ENCODE results near the gene N4BP2L1.
A peak's percentile ranks its signal among the peaks of the same experiment; 100 is the strongest.

N4BP2L1 gene

GRCh38 chr13:32430018-32430747, 2.3 kb upstream of the N4BP2L1 start:
- H3K36me3 Mint-ChIP-seq (ENCODE audit: low read depth) = peaks cover 21% of the 10 kb centered on the region
- no peak for DNase-seq
- peak overlapping the region; percentile 55 for H3K27ac Mint-ChIP-seq
- no peak overlapping the region for H3K4me3 Mint-ChIP-seq
- no peaks in the 10 kb centered on the region for H3K9me3 Mint-ChIP-seq
- H3K4me1 Mint-ChIP-seq = peaks cover 37% of the 10 kb centered on the region
- H3K27me3 Mint-ChIP-seq (ENCODE audit: low read depth, poor library complexity) = peaks cover 15% of the 10 kb centered on the region
- TF ChIP-seq CTCF (IDR thresholded peaks at IDR 0.05) = no peak

GRCh38 chr13:32429433-32429909, 1.5 kb upstream of the N4BP2L1 start:
- peaks cover 37% of the 10 kb centered on the region for H3K4me1 Mint-ChIP-seq
- H3K27me3 Mint-ChIP-seq (ENCODE audit: low read depth, poor library complexity) = peaks cover 18% of the 10 kb centered on the region
- H3K4me3 Mint-ChIP-seq = no peak overlapping the region
- H3K36me3 Mint-ChIP-seq (ENCODE audit: low read depth) = peaks cover 23% of the 10 kb centered on the region
- H3K27ac Mint-ChIP-seq = no peak overlapping the region
- TF ChIP-seq CTCF (IDR thresholded peaks at IDR 0.05) = no peak
- H3K9me3 Mint-ChIP-seq = no peaks in the 10 kb centered on the region
- DNase-seq = no peak

- peaks cover 21% of the 10 kb centered on the region for H3K27me3 Mint-ChIP-seq (ENCODE audit: low read depth, poor library complexity)
- H3K4me1 Mint-ChIP-seq = peaks cover 37% of the 10 kb centered on the region
- no peaks in the 10 kb centered on the region for H3K9me3 Mint-ChIP-seq
- DNase-seq = no peak
- no peak overlapping the region for H3K27ac Mint-ChIP-seq
- TF ChIP-seq CTCF (IDR thresholded peaks at IDR 0.05) = no peak
- H3K4me3 Mint-ChIP-seq = peak overlapping the region; percentile 80
- H3K36me3 Mint-ChIP-seq (ENCODE audit: low read depth) = peaks cover 23% of the 10 kb centered on the region
Measured at GRCh38 chr13:32428581-32429432, 877 bp upstream of the N4BP2L1 start.

GRCh38 chr13:32426990-32427851, 709 bp downstream of the N4BP2L1 start:
- Mint-ChIP-seq H3K9me3 (no peaks in the 10 kb centered on the region), H3K36me3 (ENCODE audit: low read depth) (peaks cover 21% of the 10 kb centered on the region), H3K4me3 (peak overlapping the region; percentile 88), H3K27ac (no peak overlapping the region), H3K27me3 (ENCODE audit: low read depth, poor library complexity) (peaks cover 21% of the 10 kb centered on the region), H3K4me1 (peaks cover 37% of the 10 kb centered on the region)
- DNase-seq = peak; percentile 69
- TF ChIP-seq CTCF (IDR thresholded peaks at IDR 0.05) = no peak

- peaks cover 21% of the 10 kb centered on the region for H3K36me3 Mint-ChIP-seq (ENCODE audit: low read depth)
- H3K27me3 Mint-ChIP-seq (ENCODE audit: low read depth, poor library complexity) = peaks cover 23% of the 10 kb centered on the region
- no peak for TF ChIP-seq CTCF (IDR thresholded peaks at IDR 0.05)
- peak overlapping the region; percentile 88 for H3K4me3 Mint-ChIP-seq
- DNase-seq = no peak
- H3K4me1 Mint-ChIP-seq = peaks cover 36% of the 10 kb centered on the region
- H3K9me3 Mint-ChIP-seq = no peaks in the 10 kb centered on the region
- H3K27ac Mint-ChIP-seq = no peak overlapping the region
Measured at GRCh38 chr13:32426191-32426989, 1.5 kb downstream of the N4BP2L1 start.
